D341Med (cell line): ENCODE measurements around the gene SH2D2A.

Experiments used
- DNase-seq: peaks from one replicate; pipeline ENCODE4 v3.0.0; 2012; ENCODE audit warnings: low spot score

The SH2D2A gene

GRCh38 chr1:156816561-156817328 is at the start of gene SH2D2A:
TSS of gene SH2D2A (minus strand) at chr1:156816848. CDS start at chr1:156816708, 140 bp downstream.
- no peak for DNase-seq

- no peak for DNase-seq
Observed at GRCh38 chr1:156865865-156866248, 49.2 kb upstream of the SH2D2A start.

GRCh38 chr1:156865258-156865657 is 48.6 kb upstream of the SH2D2A start:
- DNase-seq = no peak

- DNase-seq = no peak
Observed at GRCh38 chr1:156864796-156865195, 48.1 kb upstream of the SH2D2A start.

DNA sequence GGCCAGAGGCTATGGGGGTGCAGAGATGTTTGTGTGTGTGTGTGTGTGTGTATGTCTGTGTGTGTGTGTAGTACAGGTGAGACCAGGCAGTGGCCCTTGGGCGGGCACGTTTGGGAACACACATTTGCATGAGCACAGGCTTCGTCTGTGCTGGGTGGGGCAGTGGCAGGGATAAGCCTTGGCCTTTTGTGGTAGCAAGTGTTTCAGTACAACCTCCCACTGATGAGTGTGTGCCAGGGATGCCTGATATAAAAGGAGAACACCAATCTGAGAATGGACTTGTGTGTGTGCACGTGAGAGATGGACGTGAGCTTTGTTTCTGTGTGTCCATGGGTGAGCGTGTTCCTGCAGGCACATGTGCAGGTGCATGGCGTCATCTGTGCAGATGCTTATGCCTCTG is 47.0 kb upstream of the SH2D2A start:
- DNase-seq = no peak

DNA sequence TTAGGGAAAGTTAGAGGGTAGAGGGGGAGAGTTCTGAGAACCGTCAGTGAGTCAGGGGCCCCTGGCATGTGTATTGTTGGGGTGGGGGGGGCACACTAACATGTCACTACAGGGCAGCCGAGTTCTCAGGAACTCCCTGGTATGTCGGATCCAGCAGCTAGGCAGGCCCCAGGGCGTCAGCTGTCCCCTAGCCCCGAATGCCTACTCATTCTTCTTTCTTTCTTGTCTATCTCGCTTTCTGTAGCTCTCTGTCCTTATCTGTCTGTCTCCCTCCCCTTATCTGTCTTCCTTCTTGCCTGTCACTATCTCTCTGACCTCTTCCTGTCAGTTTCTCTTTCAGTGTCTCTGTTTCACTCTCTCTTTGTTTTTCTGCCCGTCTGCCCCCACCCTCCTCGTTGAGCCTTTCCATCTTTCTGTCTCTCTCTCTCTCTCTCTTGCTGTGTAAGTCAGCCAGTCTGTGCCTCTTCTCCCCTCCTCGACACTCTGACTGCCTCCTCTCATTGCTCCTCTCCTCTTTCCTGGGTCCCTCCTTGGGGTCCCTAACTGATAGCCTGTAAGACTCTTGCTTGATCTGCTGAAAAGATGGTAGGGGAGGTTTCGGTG is 46.5 kb upstream of the SH2D2A start:
- DNase-seq = no peak

- DNase-seq = no peak
Observed at GRCh38 chr1:156862584-156862983, 45.9 kb upstream of the SH2D2A start.

DNA sequence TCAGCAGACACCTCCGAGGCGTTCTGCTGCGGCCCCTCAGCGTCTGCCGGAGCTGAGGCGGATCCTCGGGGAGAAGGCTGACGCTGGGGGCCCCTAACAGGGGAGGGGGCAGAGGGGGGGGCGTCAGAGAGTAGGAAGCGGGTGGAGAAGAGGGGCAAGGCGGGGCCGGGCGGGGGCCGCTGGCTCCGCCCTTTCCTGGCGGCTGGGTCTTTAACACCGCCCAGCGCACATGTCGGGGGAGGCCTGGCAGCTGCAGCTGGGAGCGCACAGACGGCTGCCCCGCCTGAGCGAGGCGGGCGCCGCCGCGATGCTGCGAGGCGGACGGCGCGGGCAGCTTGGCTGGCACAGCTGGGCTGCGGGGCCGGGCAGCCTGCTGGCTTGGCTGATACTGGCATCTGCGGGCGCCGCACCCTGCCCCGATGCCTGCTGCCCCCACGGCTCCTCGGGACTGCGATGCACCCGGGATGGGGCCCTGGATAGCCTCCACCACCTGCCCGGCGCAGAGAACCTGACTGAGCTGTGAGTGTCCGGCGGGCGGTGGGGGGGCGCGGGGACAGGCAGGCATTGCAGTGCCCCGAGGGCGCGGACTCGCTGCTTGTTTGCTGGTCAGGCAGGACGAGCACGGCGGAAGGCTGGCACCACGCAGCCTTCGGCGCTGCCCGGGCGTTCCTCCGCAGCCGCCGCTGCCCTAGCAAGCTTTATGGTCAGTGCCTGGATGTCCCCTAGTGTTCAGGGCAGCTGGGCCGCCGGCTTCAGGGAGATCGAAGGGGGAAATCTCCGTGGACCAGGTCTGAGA is 44.2 kb upstream of the SH2D2A start, which contains the start of gene NTRK1:
NTRK1 (plus strand) TSS at position 238 of the 796 bp plus-strand sequence; CDS start at position 308, 70 bp downstream.
- DNase-seq = peak; percentile 96

DNA sequence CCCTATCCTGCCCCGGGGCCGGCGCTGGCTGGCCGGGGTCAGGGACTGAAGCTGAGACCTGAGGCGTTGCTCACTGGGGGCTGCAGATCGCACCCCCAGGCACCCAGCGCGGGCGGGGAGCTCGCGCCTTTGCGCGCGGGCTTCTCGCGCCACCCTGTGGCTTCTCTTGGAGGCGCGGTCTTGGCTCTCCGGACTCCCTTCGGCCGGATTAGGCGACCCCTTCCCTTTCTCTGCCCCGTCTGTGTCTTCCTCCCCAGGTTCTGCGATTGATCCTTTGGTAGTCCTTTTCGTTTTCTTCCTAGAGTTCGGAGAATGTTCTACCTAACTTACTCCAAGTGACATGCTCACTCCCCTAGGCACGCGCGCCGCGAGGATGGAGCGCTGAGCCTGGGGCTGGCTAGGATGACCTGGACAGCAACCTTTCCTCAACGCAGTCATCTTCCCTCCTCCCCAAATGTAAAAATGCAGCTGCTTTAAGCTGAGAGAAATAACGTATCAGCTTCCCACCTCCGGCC is 43.5 kb upstream of the SH2D2A start:
- peak; percentile 80 for DNase-seq

DNA sequence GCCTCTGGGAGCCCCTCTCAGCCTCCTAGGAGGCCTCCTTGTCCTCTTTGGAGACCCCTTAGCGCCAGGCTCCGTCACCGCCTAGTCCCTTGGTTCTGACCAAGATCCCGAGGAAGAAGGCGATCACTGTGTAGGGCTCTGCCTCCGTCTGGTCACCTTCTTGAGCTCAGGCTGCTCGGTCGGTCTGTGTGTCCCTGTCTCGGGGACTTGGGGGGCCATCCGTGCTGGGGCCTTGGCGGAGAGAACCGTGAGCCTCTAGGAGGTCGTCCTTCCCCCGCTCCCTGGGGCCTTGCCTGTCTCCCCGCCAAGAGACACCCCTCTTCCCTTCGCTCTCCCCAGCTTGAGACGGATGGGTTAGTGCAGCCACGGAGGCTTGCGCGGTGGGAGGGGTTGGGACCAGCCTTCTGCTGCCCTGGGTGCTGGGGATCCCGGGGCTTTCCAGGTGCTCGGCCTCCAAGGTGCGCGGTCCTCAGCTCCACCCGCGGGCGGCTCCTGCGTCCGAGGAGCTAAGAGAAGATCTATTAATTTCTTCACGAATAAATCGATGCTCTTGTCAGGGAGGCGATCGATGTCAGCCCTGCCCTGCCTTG is 43.0 kb upstream of the SH2D2A start:
- DNase-seq = peak; percentile 57

DNA sequence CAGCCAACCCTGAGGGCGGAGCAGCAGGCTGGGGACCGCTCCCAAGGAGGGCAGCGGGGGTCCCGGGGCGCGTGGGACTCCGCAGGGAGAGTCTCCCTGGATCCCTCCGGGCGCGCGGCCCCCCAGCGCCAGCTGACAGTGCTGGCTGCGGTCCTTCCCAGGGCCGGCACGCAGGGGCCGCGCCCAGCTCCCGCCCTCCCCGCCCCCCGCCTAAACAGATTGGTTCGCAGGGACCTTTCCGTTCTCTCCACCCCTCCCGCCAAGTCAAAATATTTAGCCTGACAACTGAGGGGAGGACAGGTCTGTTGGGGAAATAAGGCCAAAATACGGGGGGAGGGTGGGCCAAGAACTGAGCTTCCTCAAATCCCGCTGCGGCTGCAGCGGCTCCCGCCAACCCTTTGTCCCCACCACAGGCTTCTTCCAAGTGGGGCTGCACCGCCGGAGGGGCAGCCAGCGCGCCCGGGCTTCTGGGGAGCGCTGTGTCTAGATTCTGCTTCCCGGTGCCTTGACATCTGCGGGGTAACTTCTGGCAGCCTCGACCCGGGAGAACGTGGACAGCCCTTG is 42.4 kb upstream of the SH2D2A start, which contains the start of gene INSRR:
INSRR (minus strand) TSS at position 159 of the 564 bp plus-strand sequence. CDS start 496 bp downstream, outside the sequence.
- peak; percentile 62 for DNase-seq

DNA sequence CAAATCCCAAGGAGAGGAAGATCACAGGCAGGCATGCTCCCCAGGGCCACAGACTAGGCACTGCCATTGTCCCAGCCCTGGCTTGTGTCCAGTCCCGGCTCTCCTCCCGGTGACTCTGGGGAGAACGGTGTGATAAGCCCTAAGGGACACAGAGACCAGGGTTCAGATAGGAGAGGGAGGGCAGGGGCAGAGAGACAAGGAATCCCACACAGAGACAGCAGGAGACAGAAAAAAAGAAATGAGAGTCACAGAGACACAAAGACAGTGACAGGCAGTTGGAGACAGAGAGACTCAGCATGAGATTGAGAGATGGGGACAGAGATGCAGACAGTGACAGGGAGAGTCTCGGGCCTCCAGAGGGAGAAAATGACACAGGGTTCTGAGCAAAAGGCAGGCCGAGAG is 41.9 kb upstream of the SH2D2A start:
- DNase-seq = peak; percentile 60

GRCh38 chr1:156857532-156857931 is 40.9 kb upstream of the SH2D2A start:
- DNase-seq = no peak

DNA sequence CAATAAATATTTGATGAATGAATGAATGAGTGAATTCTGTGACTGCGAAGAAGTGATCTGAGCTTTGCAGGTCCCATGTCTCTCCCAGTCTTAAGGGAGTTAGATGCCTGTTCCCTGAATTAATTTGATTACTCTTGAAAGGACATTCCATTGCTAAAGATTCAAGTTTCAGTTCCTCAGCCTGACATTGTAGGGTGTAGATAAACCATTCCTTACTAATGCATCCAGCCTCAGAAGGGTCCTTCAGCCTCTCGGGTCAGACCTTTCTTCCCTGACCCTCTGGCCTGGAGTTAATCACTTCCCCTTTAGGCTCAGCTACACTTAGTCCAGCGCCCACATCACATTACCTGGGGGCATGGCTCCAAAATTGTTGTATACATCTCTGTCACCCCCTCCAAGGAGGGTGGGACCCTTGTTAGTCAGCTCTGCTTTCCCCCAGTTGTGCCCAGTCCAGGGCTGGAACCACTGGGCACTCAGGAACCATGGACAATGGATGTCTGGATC is 39.7 kb upstream of the SH2D2A start:
- no peak for DNase-seq

DNA sequence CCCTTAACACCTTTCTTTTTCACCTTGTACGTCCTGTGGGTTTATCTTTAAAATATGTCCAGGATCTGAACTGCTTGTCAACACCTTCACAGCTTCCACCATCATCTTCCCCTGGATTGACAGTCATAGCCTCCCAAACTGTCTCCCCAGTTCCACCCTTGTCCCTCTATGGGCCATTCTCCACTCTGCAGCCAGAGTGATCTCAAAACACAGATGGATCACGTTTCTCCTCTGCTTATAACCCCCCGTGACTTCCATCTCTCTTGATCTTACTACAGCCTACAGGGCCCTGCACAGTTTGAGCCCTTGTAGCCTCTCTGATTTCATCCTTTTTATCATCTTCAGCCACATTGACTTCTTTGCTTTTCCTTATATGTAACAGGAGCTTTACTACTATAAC is 38.0 kb upstream of the SH2D2A start:
- no peak for DNase-seq

- no peak for DNase-seq
Observed at GRCh38 chr1:156853761-156854160, 37.1 kb upstream of the SH2D2A start.

GRCh38 chr1:156852418-156852874 is 35.8 kb upstream of the SH2D2A start:
- peak; percentile 85 for DNase-seq

GRCh38 chr1:156851779-156852417 is 35.2 kb upstream of the SH2D2A start:
- DNase-seq = peak; percentile 55

DNA sequence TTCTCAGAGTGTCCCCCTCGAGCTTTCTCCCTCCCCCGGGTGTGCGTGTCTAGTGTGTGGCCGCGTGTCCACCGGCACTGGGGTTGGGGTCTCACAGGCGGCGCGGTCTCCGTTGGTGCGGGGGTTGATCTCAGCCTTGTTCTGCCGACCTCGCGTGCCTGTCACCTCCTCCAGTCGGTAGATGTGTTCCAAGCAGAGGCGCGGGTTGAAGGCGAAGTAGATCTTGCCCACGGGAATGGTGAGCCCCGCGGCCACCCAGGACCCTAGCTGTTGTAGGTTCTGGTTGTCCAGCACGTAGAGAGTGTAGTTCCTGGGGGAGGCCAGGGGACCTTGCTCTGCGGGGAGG is 32.5 kb upstream of the SH2D2A start:
- no peak for DNase-seq

DNA sequence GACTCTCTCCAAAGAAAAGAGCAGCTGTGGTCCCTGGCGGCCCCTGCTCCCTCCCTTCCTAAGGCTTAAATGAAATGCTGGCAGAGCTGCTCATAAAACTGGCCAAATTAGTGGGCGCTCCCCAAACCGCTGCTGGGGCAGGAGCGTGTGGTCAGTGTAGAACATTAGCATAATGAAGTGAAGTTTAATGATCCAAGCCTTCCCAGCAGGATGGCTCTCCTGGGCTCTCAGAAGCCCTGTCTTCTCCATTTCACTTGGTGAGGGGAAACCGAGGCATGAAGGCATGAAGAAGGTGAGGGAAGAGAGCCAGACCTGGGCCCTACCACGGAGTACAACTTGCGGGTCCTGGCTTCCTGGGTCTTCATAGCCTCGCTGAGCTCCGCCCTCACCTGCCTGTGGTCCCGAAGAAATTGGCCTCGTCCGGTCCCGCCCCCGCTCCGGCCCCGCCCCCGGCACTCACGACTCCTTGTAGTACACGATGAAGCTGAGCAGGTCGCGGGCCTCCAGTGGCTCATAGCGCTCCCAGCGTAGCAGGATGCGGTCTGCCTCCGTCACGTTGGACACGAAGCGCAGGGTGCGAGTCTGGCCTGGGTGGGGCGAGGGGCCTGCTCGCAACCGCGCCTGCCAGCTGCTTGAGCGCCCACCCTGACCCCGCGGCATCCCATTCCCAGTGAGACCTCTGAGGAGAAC is 32.0 kb upstream of the SH2D2A start:
- no peak for DNase-seq
